ENCODE results near the gene ARL4A.

The ARL4A gene

DNA sequence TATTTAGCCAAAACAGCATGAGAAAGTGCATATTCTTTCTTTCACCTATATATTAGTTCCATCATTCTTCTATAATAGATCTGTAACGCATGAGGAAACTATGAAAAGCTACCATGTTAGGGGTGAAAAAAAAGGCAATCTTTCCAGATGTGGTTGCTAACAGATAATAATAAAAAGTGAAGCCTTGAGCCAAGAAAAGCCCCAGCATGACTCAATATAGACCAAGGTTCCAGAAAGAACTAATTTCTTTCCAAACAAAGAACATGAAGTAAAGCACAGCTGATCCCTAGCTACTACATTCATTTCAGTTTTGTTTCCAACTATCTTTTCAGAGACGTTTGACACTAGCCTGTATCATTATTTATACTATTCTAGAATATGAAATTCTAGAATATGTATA, 16.4 kb downstream of the ARL4A start:
- DNase-seq: no peak

DNA sequence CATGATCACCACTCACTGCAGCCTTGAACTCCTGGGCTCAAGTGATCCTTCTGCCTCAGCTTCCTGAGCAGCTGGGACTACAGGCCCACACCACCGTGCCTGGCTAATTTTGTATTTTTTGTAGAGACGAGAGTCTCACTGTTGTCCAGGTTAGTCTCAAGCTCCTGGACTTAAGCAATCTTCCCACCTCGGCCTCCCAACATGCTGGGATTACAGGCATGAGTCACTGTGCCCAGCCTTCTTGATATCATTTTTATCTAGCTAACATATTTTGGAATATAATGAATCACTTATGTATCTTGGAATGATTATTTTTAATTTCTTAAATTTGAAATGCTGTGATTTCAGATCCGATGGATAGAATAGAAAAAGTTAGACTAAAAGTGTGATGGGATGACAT, 18.4 kb downstream of the ARL4A start:
- DNase-seq: no peak

DNA sequence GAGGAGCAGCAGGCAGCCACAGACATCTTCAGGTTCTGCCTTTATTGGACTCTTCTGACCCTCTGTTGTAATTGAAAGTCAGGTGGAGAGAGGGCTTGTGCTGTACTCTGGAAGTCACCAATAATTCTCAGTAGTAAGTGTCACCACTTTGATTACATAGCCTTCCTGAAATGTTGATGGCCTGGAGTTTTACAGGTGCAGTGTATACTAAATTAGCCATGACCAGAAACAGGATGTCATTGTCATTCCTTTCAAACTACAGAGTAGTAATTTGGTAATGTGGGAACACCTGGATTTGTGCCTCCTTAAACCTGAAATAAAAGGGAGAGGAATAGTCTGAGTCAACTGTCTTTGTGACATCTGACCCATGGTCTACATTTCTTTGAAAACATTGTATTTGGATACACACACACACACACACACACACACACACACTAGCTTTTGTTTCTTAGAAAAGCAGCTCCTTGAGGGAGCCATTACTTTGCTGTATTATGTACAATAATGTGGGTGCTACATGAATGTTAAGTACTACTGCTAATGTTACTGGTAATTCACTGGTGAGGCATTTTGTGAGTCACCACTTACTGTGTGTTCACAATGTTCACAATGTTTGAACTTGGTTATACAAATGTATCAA, 19.6 kb downstream of the ARL4A start:
- peak; percentile 87 for DNase-seq

DNA sequence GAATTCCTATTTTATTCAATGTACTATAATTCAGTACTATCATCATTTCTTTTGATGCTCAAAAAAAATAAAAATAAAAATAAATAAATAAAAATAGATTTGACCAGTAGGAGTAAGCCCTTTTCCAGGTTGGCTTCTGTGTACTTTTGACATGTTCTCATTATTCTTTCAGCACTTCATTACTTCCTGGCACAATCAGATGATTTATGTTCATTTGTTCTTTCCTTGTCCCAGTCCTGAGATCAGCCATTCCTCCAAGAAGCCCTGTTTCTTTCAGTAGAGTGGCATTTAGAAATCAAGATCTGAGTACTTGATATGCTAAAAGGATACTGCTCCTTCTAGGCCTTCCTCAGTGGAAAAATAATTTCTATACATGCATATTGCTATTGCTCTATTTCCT, 20.9 kb downstream of the ARL4A start:
- DNase-seq: no peak

DNA sequence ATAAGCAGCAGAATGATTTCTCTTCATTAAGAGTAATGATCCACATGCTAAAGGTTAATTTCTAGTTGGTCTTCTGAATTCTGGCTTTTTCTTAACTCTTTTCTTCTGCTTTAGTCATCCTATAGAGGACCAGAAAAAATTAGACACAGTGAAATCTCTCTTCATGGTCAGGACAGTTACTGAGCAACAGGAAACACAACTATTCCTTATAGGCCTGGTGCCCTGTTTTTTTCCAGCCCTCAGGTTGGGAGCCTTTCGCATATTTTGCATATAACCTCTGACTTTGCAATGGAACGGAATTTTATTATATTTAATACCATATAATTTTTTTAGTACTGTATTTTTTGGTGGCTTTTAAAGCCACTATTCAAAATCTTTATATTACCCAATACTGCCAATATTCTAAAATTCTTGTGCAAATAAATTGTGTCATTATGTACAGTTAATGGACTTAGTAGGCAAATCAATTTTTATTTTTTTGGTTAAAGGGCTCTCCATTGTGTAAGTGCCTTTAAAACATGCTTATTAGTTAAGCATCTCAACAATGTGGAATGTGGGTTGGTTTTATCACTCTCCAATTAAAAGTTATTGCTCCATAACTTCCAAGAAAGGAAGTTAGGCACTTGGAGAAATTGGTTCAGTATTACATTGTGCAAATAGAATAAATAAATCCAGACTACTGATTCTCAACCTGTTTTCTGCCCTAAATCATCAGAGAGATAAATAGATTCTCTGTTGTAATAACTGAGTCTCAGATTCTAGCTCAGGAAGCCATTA, 22.5 kb downstream of the ARL4A start:
- no peak for DNase-seq

DNA sequence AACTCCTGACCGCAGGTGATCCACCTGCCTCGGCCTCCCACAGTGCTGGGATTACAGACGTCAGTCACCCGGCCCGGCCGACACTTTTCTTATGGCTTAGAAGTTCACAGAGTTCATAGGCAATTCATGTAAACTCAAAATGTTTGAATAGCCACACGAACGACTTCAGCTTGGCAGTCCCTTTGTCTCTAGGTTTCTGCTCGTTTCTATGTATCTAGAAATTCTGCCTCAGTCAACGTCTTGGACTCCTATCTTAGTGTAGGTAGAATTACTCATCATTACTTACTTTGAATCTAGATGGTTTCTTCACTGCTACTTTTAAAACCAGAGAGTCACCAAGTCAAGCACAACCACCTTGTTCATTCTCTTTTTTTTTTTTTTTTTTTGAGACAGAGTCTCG, 23.7 kb downstream of the ARL4A start:
- no peak for DNase-seq

DNA sequence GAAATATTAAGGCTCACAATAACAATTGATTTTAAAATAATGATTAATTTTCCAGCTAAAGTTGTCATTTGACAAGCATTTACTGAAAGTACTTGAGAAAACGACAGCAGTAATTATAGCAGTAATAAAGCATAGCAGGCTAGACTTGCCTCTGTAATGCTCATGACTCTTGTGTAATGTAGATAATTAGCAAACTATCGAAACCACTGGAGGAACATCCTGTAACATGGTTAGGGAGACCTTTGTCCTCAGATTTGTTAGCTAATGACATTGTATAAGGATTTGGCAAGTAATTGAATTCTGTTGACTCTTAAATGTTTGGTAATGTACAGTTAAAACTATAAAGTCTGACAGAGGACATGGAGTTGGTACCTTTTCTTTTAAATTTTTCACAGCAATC, 24.8 kb downstream of the ARL4A start:
- DNase-seq: no peak

DNA sequence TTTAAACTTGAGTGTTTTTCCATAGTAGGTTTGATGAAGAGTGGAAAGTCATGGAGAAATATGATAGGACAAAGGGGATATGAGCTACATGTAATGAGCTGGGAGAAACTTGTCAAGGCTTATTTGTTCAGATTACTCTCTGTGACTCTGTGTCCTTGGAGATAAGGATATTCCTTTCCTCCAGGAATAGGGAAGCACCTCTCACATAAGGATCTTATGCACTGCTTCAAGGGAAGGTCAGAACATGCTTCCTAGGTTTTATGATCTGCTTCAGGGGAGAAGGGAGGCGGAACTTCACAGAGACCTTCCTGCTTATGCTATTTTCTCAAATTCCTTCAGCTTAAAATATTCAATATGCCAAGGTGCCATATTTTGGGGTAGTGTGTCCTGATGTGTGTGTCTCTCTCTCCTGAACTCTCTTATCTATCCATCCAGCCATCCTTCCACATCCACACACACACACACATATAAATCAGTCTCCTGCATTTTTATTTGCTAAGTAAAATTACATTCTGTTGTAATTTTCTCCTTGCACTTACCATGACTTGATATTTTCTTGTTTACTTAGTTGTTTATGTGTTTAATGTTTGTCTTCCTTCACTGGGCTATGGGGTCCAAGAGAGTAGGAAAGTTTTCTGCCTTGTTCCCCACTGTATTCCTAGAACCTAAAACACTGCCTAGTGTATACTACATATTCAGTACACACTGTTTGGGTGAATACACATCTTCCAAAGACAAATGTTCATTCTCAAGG, 26.4 kb downstream of the ARL4A start:
- no peak for DNase-seq

DNA sequence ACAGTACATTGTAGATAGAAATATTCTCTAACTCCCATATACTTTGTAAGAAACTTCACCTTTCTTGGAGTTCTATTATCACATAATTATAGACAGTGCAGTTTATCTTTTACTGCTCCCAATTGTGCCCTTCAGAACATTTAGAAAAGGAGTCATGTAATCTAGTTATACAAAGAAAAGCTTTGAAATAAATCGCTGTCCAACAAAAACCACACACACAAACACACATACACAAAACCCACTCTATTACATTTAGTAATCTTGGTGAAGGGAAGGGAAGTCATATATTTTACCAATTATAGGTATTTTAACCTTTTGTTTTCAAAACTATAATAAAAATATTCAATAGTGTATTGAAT, 26.9 kb downstream of the ARL4A start:
- no peak for DNase-seq

DNA sequence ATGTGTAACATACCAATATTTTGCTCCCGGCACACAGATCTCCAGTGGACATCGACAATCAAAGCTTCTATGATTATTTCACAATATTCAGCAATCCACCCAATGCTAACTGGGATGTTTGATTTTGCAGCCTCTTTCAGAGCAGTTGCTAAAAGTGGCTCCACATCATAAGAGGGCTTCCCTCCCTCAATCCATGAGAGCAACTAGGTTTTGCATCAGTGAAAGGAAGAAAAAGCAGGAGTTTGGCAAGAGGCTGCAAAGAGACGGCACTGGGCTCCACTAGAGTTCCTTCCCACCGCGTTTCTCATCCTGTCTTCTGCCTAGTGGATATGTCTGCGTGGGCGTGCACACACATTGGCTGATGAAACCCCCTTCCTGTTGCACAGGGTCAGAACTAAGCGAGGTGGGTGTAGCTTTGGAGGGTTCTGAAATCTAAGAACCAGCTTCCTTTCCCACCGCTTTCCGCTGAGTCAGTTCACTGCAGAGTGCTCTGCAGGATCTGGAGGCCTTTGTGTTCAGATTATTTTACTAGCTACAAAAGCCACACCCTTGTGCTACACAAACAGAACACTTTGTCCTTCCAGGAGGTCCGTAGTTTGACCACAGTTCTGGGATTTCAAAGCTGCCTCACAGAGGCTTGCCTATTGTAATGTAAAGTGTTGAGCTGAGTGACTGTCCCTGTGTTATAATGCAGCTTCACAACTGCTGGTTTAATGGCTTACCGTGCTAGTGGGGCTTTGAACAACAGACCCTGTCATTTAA, 28.1 kb downstream of the ARL4A start:
- DNase-seq: peak; percentile 35

DNA sequence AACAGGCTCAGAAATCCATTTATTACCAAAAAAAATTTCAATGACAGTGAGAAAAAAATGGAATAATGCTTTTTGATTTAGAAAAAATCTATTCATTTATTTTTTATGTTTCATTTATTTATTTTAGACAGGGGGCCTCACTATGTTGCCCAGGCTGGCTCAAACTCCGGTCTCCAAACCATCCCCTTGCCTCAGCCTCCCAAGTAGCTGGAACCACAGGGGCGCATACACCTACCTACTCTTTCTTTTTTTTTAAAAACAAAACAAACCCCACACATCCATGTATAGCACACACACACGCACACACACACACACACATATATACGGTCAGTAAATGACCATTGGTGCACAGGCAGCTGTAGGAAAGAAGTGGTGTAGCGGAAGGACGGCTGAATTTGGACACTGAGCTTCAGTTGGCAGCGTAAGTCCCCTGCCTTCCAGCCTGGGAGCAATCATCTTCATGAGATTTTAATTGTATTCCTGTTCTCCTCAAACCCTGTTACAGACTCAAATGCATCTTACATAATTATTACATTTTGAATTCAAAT, 28.8 kb downstream of the ARL4A start:
- DNase-seq: no peak

DNA sequence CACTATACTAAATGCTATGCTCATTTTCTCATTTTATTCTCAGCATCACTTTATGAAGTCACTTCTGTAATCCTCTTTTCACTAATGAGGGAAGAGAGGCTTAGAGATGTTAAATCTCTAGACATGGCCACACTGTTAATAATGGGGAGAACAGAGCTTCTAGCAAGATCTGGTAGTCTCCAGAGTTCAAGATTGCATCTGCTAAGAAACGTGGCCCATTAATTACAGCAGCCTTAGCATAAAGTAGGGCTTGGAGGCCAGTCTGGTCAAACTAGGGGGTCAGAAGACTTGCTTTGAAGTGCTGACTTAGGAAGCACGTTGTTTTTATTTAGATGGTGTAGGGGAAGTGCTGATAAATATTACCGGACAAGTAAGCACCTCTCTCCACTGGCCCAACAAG, 29.3 kb downstream of the ARL4A start:
- DNase-seq: no peak

DNA sequence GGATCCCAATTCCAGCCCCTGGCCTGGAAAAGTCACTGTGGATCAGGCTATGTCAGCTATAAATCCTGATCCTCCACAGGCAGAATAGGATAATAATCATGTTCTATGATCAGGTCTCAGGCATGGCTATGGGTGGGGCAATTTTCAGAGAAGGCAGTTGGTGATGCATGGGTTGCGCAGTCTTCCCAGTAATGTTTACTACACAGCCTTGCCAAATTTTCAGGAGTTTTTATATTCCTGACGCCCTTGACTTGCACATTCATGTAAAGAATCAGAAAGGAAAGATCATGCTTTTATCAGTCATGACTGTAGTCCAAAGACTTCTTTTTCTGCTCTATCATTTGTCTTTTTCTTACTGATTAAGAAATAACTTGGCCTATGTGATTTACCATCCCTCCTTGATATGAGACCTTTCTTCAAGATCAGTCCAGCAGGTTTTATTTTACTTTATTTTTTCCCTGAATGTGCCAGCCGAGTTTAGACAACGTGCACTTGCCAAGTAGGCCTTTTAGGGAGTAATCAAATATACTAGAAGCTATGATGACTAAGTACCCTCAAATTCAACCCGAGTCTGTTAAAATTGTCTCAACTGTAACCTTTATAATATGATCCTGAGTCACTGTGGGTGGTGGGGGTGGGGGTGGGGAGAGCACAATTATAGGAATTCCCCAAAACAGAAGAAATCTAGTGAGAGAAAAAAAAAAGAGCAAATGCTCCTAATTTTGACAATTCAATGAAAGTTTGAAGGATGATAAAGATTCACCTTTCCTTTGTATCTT, 31.9 kb downstream of the ARL4A start:
- DNase-seq: no peak

DNA sequence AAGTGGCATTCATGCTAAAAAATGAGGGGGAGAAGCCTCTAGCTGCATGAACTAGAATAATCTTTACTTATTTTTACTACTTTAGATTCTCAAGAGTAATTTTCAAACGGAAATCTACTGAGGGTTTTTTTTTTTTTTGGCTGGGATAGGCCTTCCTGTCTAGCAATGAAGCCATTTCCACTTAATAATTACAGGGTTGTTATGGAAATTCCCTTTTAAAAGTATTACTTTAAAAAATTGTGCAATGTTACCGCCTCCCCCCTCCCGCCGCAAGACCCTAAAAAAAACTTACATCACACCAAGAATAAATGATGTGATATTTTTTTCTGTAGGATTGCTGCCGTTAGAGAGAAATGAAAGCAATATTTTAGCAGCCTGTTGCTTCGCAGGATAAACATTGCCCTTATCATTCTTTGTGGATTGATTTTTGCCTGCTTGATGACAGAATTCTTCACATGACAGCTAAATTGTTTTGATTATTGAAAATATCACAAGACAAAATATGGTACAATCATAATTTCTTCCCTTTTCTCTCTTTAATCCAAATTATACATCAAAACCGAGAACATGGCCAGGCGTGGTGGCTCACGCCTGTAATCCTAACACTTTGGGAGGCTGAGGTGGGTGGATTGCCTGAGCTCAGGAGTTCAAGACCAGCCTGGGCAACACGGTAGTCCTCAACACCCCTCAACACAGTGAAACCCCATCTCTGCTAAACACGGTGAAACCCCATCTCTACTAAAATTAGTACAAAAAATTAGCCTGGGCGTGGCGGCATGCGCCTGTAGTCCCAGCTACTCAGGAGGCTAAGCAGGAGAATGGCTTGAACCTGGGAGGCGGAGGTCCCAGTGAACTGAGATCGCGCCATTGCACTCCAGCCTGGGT, 32.8 kb downstream of the ARL4A start:
- DNase-seq: no peak

DNA sequence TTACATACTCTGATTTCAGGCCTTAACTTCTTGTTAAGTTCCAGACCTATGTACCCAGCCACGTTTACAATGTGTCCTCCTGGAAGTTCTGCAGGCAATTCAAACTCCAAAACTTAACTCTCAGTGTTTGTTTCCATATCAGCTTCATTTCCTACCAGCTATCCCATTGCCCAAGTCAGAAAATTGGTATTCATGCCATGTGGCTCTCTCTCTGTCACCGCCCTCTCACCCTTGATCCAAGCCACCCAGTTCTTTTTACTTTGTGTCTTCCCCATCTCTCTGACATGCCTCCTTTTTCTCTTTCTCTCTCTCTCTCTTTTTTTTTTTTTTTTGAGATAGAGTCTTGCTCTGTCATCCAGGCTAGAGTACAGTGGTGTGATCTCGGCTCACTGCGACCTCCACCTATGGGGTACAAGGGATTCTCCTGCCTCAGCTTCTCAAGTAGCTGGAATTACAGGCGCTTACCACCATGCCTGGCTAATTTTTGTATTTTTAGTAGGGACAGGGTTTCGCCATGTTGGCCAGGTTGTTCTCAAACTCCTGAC, 33.9 kb downstream of the ARL4A start:
- DNase-seq: no peak

DNA sequence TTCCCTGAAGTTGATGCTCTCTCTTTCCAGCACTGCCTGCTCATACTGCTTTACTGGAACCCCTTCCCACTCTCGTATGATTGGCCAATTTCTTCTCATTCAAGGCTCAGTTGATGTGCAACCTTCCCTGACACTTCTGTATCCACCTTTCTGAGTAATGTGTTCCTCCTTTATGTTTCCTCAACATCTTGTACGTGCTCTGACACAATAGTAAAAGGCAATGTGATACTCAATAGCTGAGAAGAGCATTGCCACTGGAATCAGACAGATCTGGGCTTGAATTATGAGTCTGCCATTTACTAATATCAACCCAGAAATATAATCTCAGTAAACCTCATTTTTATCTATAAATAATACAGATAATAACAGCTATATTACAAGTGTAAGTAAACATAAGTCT, 34.7 kb downstream of the ARL4A start:
- no peak for DNase-seq

DNA sequence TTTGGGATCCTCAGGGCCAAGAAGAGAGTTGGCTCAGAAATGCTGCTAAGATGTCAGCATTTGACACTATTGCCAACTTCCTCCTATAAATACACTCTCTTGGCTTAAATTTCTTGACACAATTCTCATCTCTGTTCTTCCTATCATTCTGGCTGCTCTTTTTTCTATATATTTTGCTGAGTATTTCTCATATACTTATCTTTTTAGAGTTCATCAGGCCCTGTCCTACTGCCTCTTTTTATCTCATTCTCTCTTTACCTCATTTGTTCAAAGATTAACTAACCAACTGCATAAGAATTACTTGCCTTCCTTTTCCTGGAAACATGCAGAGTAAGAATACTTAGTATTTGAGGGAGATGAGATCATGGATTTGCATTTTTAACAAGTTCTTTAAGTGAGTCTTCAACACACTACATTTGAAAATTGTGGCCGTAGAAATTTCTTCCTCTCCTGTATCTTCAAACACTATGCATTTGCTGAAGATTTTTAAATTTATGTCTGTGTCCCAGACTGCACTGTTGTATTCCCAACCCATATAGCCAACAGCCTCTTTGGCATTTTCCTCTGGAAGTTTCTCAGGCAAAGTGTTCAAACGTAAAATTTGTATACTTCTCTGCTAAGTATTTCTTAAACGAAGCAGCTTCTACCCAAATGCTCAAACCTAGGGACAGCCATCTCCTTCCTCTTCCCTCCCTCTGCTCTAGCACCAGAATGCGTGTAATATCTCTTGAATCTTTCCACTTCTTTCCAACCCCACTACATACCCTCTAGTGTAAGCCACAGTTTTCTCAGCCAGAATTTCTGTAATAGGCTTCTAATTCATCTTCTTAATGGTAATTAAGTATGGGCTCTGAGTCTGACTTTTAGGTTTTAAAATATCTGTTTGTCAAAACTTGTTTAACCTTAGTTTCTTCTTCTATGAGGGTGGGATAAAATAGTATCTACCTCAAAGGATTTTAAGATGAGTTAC, 35.5 kb downstream of the ARL4A start:
- no peak for DNase-seq

DNA sequence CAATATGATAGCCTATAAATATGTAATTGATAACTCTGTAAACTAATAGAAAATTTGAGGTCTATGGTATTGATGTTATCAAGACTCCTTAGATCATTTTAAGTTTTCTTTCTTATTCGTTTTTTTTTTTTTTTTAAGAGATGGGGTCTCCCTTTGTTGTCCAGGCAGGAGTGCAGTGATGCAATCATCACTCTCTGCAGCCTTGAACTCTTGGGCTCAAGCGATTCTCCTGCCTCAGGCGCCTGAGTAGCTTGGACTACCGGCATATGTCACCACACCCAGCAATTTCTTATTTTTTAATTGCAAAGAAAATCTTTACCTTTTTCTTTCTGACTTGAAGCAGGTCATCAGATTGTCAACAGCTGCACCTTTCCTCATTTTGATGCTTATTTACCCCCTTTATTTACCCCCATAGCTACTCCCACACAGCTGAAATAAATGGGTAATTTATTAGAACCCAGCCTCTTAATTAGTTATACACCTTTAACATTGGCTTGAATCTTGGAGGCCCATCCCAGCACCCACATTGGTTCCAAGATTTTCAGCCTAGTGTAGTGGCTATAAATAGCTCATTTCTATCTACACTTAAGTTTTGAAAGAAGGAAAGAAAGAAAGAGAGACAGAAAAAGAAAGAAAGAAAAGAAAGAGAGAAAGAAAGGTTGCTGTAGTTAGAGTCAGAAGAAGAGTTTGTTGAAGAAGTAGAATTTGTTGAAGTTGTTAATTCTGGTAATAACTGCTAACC, 38.3 kb downstream of the ARL4A start:
- DNase-seq: no peak

DNA sequence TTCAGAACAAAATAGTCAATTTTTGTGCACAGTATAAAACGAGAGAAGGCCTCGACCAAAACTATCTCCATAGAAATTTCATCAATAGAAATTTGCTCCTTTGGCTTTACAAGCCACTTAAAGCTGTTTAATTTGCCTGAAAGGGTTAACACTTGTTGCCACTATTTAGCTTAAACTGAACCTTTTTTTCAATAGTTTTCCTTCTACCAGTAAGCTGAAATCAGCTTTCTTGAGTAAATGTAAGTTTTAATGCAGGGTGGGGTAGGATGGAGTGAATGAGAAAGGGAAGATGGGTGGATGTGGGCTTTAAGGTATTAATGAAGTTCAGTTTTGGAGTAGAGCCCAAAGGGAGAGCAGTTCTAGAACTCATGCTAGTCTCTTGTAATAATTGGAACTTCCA, 39.5 kb downstream of the ARL4A start:
- no peak for DNase-seq

Data from DMS53 (cell line).